ENCODE measurements around the gene ATXN1.

ATXN1 gene

DNA sequence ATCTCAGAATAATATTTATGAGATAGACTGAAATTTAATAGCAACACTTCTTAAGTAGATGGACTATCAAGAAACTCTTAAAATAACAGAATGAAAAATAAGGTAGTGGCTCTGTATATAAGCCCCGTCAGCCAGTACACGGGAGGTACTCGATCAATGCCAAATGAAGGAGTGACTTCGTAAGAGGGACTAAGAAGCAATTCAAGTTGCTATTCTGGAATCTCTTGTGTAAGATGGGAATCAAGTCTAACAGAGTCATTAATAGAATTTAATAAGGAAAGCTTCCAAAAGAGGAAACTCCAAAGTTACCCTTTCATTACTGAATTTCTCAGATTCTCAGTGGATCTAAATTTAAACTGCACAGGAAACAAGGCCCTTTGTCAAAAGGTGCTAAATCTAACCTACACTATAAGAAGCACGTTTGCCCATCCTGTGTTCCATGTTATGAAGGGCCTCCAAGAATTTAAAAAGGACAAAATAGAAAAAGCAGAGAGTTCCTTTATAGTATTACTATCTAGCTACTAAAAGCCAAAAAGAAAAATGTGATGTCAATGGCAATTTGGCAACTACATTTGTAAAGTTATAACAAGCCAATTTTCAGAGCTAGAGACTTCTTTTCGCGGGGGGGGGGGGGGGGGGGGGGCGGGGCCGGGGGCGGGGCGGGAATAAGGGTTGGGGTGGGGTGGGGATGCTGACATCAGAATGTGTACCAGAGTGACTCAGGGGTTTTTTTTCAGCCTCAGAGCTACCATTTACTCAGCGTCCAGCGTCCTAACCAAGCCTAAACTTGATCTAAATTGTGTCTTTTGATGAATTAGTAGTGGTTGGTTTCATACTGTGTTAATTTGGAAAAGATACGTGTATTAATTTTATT, 322.3 kb downstream of the ATXN1 start:
- no peaks in the 10 kb centered on the region for H3K9me3 ChIP-seq (ENCODE audit: low read length)
- no peaks in the 10 kb centered on the region for H3K27me3 ChIP-seq (ENCODE audit: control insufficient read depth in 1 of 2, insufficient read depth in 2 of 2, low read length in 2 of 2)
- H3K36me3 ChIP-seq (ENCODE audit: insufficient read depth, low read length): no peaks in the 10 kb centered on the region
- no peak overlapping the region for H3K4me3 ChIP-seq (ENCODE audit: low read depth in 1 of 2, low read length in 2 of 2)
- peaks cover 8% of the 10 kb centered on the region for H3K4me1 ChIP-seq (ENCODE audit: insufficient read depth, low read length)
- no peak overlapping the region for H3K27ac ChIP-seq (ENCODE audit: low read depth, low read length)
- H3K9ac ChIP-seq (ENCODE audit: low read length): no peak overlapping the region

DNA sequence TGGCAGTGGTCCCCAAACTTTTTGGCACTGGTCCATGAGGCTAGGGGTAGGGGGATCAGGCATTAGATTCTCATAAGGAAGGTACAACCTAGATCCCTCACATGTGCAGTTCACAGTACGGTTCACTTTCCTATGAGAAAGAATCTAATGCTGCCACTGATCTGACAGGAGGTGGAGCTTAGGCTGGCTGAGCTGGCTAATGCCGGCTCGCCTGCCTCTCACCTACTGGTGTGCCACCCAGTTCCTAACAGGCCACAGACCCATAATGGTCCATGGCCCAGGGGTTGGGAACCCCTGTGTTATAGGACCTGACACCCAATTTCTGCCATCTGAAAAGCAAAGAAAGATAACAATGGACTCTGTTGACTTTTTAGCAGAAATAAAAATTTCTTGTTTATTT, 323.3 kb downstream of the ATXN1 start:
- H3K9ac ChIP-seq (ENCODE audit: low read length): no peak overlapping the region
- no peaks in the 10 kb centered on the region for H3K9me3 ChIP-seq (ENCODE audit: low read length)
- H3K4me1 ChIP-seq (ENCODE audit: insufficient read depth, low read length): peaks cover 14% of the 10 kb centered on the region
- H3K27me3 ChIP-seq (ENCODE audit: control insufficient read depth in 1 of 2, insufficient read depth in 2 of 2, low read length in 2 of 2): no peaks in the 10 kb centered on the region
- H3K4me3 ChIP-seq (ENCODE audit: low read depth in 1 of 2, low read length in 2 of 2): no peak overlapping the region
- no peaks in the 10 kb centered on the region for H3K36me3 ChIP-seq (ENCODE audit: insufficient read depth, low read length)
- H3K27ac ChIP-seq (ENCODE audit: low read depth, low read length): no peak overlapping the region

GRCh38 chr6:16437095-16437494, 324.2 kb downstream of the ATXN1 start:
- no peaks in the 10 kb centered on the region for H3K36me3 ChIP-seq (ENCODE audit: insufficient read depth, low read length)
- no peaks in the 10 kb centered on the region for H3K9me3 ChIP-seq (ENCODE audit: low read length)
- no peak overlapping the region for H3K4me3 ChIP-seq (ENCODE audit: low read depth in 1 of 2, low read length in 2 of 2)
- H3K4me1 ChIP-seq (ENCODE audit: insufficient read depth, low read length): peaks cover 19% of the 10 kb centered on the region
- H3K27ac ChIP-seq (ENCODE audit: low read depth, low read length): no peak overlapping the region
- H3K9ac ChIP-seq (ENCODE audit: low read length): no peak overlapping the region
- H3K27me3 ChIP-seq (ENCODE audit: control insufficient read depth in 1 of 2, insufficient read depth in 2 of 2, low read length in 2 of 2): no peaks in the 10 kb centered on the region

GRCh38 chr6:16436550-16436949, 324.7 kb downstream of the ATXN1 start:
- no peak overlapping the region for H3K9ac ChIP-seq (ENCODE audit: low read length)
- H3K27ac ChIP-seq (ENCODE audit: low read depth, low read length): no peak overlapping the region
- H3K4me1 ChIP-seq (ENCODE audit: insufficient read depth, low read length): peaks cover 25% of the 10 kb centered on the region
- no peaks in the 10 kb centered on the region for H3K36me3 ChIP-seq (ENCODE audit: insufficient read depth, low read length)
- no peaks in the 10 kb centered on the region for H3K9me3 ChIP-seq (ENCODE audit: low read length)
- no peaks in the 10 kb centered on the region for H3K27me3 ChIP-seq (ENCODE audit: control insufficient read depth in 1 of 2, insufficient read depth in 2 of 2, low read length in 2 of 2)
- H3K4me3 ChIP-seq (ENCODE audit: low read depth in 1 of 2, low read length in 2 of 2): no peak overlapping the region

GRCh38 chr6:16434885-16435284, 326.4 kb downstream of the ATXN1 start:
- H3K27ac ChIP-seq (ENCODE audit: low read depth, low read length): no peak overlapping the region
- H3K4me3 ChIP-seq (ENCODE audit: low read depth in 1 of 2, low read length in 2 of 2): no peak overlapping the region
- H3K36me3 ChIP-seq (ENCODE audit: insufficient read depth, low read length): no peaks in the 10 kb centered on the region
- no peak overlapping the region for H3K9ac ChIP-seq (ENCODE audit: low read length)
- no peaks in the 10 kb centered on the region for H3K27me3 ChIP-seq (ENCODE audit: control insufficient read depth in 1 of 2, insufficient read depth in 2 of 2, low read length in 2 of 2)
- H3K4me1 ChIP-seq (ENCODE audit: insufficient read depth, low read length): peaks cover 36% of the 10 kb centered on the region
- H3K9me3 ChIP-seq (ENCODE audit: low read length): no peaks in the 10 kb centered on the region

- Histone ChIP-seq H3K27ac (ENCODE audit: low read depth, low read length) (no peak overlapping the region), H3K27me3 (ENCODE audit: control insufficient read depth in 1 of 2, insufficient read depth in 2 of 2, low read length in 2 of 2) (no peaks in the 10 kb centered on the region)
Measured at GRCh38 chr6:16433338-16433890, 327.8 kb downstream of the ATXN1 start.

GRCh38 chr6:16432075-16433032, 328.9 kb downstream of the ATXN1 start:
- H3K4me1 ChIP-seq (ENCODE audit: insufficient read depth, low read length): peaks cover 28% of the 10 kb centered on the region
- H3K9me3 ChIP-seq (ENCODE audit: low read length): no peaks in the 10 kb centered on the region

More at GRCh38 chr6:16433338-16433890, 327.8 kb downstream of the ATXN1 start:
- Histone ChIP-seq H3K9me3 (ENCODE audit: low read length) (no peaks in the 10 kb centered on the region), H3K4me3 (ENCODE audit: low read depth in 1 of 2, low read length in 2 of 2) (no peak overlapping the region), H3K36me3 (ENCODE audit: insufficient read depth, low read length) (no peaks in the 10 kb centered on the region), H3K9ac (ENCODE audit: low read length) (no peak overlapping the region), H3K4me1 (ENCODE audit: insufficient read depth, low read length) (peaks cover 30% of the 10 kb centered on the region)

DNA sequence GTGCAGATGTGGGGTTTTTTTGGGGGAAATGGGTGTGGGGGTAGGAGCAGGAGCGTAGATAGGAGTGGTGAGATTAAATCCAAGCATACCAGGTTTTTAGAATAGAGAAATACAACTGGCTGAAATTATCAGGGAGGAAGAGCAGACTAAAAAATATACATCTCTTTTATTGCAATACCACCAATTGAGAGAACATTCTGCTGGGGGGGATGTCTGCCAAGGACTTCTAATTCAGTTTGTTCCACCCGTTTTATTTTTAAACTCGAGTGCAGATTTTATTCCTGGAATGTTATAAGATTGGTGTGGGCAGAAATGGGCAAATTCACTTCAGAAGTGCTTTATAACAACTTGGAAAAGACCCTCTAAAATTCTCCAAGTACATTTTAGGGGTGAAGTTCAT, 330.2 kb downstream of the ATXN1 start:
- peaks cover 28% of the 10 kb centered on the region for H3K4me1 ChIP-seq (ENCODE audit: insufficient read depth, low read length)

More at GRCh38 chr6:16432075-16433032, 328.9 kb downstream of the ATXN1 start:
- Histone ChIP-seq H3K4me3 (ENCODE audit: low read depth in 1 of 2, low read length in 2 of 2) (no peak overlapping the region), H3K27me3 (ENCODE audit: control insufficient read depth in 1 of 2, insufficient read depth in 2 of 2, low read length in 2 of 2) (no peaks in the 10 kb centered on the region), H3K36me3 (ENCODE audit: insufficient read depth, low read length) (no peaks in the 10 kb centered on the region), H3K9ac (ENCODE audit: low read length) (no peak overlapping the region), H3K27ac (ENCODE audit: low read depth, low read length) (no peak overlapping the region)

GRCh38 chr6:16430391-16431089, 330.7 kb downstream of the ATXN1 start:
- no peaks in the 10 kb centered on the region for H3K36me3 ChIP-seq (ENCODE audit: insufficient read depth, low read length)
- H3K4me3 ChIP-seq (ENCODE audit: low read depth in 1 of 2, low read length in 2 of 2): no peak overlapping the region
- no peaks in the 10 kb centered on the region for H3K27me3 ChIP-seq (ENCODE audit: control insufficient read depth in 1 of 2, insufficient read depth in 2 of 2, low read length in 2 of 2)
- H3K9ac ChIP-seq (ENCODE audit: low read length): no peak overlapping the region
- peaks cover 28% of the 10 kb centered on the region for H3K4me1 ChIP-seq (ENCODE audit: insufficient read depth, low read length)
- no peaks in the 10 kb centered on the region for H3K9me3 ChIP-seq (ENCODE audit: low read length)
- no peak overlapping the region for H3K27ac ChIP-seq (ENCODE audit: low read depth, low read length)

More for the DNA sequence above, 330.2 kb downstream of the ATXN1 start:
- Histone ChIP-seq H3K9ac (ENCODE audit: low read length) (no peak overlapping the region), H3K4me3 (ENCODE audit: low read depth in 1 of 2, low read length in 2 of 2) (no peak overlapping the region), H3K36me3 (ENCODE audit: insufficient read depth, low read length) (no peaks in the 10 kb centered on the region), H3K27ac (ENCODE audit: low read depth, low read length) (no peak overlapping the region), H3K27me3 (ENCODE audit: control insufficient read depth in 1 of 2, insufficient read depth in 2 of 2, low read length in 2 of 2) (no peaks in the 10 kb centered on the region), H3K9me3 (ENCODE audit: low read length) (no peaks in the 10 kb centered on the region)

GRCh38 chr6:16429669-16430068, 331.6 kb downstream of the ATXN1 start:
- no peaks in the 10 kb centered on the region for H3K9me3 ChIP-seq (ENCODE audit: low read length)
- H3K36me3 ChIP-seq (ENCODE audit: insufficient read depth, low read length): no peaks in the 10 kb centered on the region
- no peaks in the 10 kb centered on the region for H3K27me3 ChIP-seq (ENCODE audit: control insufficient read depth in 1 of 2, insufficient read depth in 2 of 2, low read length in 2 of 2)
- no peak overlapping the region for H3K4me3 ChIP-seq (ENCODE audit: low read depth in 1 of 2, low read length in 2 of 2)
- peaks cover 28% of the 10 kb centered on the region for H3K4me1 ChIP-seq (ENCODE audit: insufficient read depth, low read length)
- no peak overlapping the region for H3K27ac ChIP-seq (ENCODE audit: low read depth, low read length)
- H3K9ac ChIP-seq (ENCODE audit: low read length): no peak overlapping the region

GRCh38 chr6:16427124-16427523, 334.1 kb downstream of the ATXN1 start:
- H3K27ac ChIP-seq (ENCODE audit: low read depth, low read length): no peak overlapping the region

More at GRCh38 chr6:16427124-16427523, 334.1 kb downstream of the ATXN1 start:
- Histone ChIP-seq H3K4me1 (ENCODE audit: insufficient read depth, low read length) (peaks cover 21% of the 10 kb centered on the region), H3K27me3 (ENCODE audit: control insufficient read depth in 1 of 2, insufficient read depth in 2 of 2, low read length in 2 of 2) (no peaks in the 10 kb centered on the region), H3K9ac (ENCODE audit: low read length) (no peak overlapping the region), H3K4me3 (ENCODE audit: low read depth in 1 of 2, low read length in 2 of 2) (no peak overlapping the region), H3K36me3 (ENCODE audit: insufficient read depth, low read length) (no peaks in the 10 kb centered on the region), H3K9me3 (ENCODE audit: low read length) (no peaks in the 10 kb centered on the region)
